8988T (cell line): Measurements from ENCODE around the gene SDR42E1.
"Not testable (repeated sequence)": the region's sequence is repeated elsewhere in the genome, so short reads cannot be mapped to it uniquely, and the experiment has no call there.

Experiments used
- DNase-seq: peaks from one replicate; pipeline ENCODE4 v3.0.0; 2011

The SDR42E1 gene

DNA sequence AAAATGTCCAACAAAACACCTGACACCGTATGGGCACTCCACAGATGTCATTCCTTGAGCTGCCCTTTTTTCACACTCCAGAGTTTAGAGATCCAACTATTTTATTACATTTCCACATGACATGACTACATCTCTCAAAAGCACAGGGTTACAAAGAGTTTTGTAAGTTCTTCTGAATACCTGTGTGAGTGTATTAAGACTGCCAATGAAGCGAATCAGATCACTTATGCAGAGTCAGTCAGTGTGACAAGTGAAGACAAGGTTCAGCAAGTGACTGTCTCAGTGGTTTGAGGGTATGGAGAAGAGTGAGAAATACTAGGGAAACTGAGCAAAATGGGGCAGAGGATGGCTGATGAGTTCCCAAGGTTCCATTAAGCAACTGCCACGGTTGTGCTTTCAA lies 8.4 kb downstream of the SDR42E1 start:
- no peak for DNase-seq

DNA sequence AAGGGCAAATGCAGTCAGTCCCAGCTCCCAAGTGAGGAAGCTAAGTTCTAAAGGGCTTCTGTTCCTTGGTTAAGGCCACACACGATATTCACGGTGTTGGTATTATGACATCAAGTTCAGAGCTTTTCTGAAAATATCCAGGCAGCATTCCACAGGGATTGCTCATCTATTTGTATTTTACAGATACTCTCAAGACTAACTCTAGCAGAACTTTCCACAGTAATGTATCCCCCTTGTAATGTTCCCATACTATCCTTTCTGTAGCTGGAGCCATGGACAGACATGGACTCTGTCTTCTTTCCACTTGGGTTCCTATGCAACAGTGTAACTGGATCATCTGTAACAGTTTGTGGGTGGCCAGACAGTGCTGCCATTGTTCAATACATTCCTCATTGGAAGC lies 13.5 kb downstream of the SDR42E1 start:
- DNase-seq = no peak

DNA sequence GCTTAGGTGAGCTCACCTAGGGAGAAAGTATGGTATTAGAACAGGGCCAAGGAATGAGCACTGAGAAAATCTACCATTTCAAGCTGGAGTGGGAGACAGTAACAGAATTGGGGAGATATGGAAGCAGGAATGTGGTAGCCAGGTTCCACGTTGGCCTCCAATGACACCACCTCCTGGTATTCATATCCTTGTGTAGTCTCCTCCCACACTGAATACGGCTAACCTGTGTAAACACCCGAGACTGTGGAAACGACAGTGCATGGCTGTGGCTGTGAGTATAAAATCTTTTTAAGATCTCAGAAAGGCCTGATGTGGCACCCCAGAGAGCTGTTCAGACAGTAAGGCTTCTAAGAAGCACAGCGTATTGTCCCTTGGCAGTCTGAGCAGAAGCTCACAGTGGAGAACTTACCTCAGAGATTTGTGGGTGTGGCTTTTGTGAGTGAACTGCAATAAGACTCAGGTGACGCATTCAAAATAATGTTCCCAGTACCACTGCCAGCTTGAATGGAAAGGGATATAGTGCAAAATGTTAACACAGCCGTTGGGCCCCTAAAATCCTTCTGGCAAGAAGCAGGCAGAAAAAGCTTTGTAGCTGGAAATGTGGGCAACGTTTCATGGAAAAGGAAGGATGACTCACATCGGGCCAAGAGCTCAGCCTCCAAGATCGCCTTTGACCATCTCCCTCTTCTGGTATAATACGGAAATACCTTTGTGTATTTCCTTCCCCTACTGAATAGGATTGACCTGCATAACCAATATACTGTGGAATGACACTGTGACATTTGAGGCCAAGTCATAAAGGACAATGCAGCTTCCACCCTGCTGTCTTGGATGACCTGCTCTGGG lies 14.4 kb downstream of the SDR42E1 start:
- peak; percentile 33 for DNase-seq

DNA sequence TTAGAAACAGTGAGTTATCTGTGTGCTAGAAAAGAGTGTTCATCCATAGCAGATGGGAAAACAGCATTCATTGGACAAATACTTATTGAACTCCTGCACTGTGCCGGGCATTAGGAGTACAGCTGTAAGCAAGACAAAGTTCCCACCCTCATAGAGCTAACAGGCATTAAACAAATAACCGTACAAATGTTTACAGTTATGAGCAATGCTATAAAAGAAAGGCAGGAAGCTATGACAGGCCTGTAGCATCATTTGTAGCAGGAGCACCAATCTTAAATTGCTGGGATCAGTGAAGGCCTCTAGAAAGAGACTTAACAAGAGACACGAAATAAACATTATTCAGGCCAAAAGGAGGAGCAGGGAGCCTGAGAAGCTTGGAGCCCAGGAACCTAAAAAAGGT lies 15.6 kb downstream of the SDR42E1 start:
- DNase-seq = no peak

DNA sequence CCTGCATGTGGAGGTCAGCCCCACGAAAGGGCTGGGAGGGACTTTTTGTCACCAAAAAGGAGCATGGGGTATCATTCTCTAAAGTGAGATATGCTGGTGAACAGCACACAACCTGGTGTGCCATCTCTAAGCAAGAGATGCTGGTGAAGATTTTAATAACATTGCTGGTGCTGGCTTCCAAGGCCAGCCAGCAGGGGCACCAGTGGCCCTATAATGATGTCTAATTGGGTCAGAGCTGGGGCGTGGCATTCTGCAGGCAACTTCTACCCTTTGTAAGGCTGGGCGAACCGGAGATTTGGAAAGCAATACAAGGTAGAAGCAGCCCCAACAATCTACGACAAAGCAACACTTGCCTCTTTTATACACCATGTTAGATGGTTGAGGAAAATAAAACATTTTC lies 16.8 kb downstream of the SDR42E1 start:
- DNase-seq = no peak

DNA sequence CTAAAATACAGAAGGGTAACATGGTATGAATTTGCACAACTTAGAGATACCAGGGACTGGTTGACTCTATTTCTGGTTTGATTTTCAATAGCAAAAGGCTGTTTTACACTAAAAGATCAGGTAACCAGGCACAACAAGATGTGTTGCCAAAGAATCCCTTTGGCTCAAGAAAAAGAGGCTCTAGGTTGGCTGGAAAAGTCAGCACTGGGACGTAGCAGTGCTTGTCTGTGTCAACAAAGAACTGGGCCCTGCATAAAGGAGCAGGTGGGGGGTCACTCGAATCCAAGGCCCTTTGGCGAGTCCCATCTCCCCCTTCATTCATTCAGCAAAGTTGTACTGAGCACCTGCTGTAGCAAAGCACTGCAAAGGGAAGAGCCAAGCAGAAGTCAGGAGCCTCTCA lies 18.4 kb downstream of the SDR42E1 start:
- DNase-seq = no peak

DNA sequence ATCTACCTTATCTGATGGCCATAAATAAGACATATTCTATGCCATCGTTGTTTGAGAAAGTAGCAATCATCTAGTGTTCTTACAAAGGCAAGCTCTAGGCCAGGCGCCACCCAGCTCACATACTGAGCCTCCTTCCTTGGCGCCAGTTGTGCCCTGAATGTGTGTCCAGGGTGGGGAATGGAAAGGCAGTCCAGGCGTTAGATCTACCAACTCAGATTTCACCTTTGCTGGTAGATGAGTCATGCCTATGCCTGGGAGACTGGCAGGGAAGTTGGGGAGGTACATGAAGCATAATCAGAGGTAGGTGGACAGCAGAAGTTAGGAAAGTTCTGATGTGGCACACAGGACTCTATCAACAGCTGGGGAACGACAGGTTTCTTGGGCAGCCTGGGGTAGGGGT lies 23.6 kb downstream of the SDR42E1 start:
- DNase-seq = no peak

DNA sequence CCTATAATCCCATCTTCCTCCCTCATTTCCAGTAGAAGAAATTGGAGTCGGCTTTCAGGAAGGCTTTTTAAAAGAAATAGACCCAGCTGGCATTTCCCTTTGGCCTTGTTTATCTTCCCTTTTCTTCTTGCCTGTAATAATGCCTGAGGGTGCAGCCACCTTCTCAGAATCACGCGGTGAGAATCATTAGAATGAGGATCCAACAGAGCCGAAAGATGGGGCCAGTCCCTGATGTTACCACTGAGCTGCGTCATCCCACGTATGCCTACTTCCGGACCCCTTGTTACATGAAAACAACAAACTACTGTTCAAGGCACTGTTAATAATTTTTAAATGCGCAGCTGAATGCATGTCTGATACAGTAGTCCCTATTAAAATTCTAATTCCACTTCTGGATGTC lies 24.1 kb downstream of the SDR42E1 start:
- no peak for DNase-seq

DNA sequence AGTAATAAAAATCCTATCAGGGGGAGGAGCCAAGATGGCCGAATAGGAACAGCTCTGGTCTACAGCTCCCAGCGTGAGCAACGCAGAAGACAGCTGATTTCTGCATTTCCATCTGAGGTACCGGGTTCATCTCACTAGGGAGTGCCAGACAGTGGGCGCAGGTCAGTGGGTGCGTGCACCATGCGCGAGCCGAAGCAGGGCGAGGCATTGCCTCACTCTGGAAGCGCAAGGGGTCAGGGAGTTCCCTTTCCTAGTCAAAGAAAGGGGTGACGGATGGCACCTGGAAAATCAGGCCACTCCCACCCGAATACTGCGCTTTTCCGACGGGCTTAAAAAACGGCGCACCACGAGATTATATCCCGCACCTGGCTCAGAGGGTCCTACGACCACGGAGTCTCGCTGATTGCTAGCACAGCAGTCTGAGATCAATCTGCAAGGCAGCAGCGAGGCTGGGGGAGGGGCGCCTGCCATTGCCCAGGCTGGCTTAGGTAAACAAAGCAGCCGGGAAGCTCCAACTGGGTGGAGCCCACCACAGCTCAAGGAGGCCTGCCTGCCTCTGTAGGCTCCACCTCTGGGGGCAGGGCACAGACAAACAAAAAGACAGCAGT lies 33.8 kb downstream of the SDR42E1 start:
- DNase-seq = not testable (repeated sequence)

DNA sequence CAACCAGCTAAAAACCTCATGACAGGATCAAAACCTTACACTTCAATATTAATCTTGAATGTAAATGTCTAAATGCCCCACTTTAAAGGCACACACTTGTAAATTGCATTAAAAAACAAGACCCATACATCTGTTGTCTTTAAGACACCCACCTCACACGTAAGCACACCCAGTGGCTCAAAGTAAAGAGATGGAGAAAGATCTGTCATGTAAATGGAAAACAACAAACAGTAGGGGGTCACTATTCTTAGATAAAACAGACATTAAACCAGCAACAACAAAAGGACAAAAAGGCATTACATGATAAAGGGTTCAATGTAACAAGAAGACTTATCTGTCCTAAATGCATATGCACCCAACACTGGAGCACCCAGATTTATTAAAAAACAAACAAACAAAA lies 35.6 kb downstream of the SDR42E1 start:
- no peak for DNase-seq

DNA sequence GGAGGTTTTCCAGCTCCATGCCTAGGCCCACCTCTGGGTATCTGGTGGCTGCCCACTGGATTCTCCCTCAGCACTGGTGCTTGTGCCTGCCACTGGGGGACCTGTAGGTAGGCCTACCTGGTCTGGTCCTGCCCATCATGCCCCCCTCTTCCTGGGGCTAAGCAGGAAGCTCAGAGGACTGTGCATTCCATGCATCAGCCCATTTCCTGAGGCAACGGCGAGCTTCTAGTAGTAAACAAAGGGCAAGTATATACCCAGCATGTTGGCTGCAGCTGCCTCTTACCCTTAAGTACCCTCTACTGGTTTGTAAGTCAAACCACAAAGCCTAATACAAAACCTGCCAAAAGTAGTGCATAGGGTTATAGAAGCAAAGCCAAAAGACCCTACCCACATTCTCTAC lies 37.5 kb downstream of the SDR42E1 start:
- DNase-seq = no peak

DNA sequence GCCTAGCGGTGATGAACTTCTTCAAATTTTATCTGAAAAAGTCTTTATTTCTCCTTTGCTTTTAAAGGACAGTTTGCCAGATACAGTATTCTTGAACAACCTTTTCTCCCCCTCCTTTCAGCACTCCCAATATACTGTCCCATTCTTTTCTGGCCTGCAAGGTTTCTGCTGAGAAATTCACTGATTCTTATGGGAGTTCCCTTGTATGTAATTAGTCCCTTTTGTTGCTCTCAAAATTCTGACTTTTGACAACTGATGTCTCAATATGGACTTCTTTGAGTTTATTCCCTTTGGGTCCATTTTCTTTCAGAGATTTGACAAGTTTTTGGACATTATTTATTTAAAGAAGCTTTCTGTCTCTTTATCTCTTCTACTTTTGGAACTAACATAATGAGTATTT lies 39.4 kb downstream of the SDR42E1 start:
- no peak for DNase-seq

DNA sequence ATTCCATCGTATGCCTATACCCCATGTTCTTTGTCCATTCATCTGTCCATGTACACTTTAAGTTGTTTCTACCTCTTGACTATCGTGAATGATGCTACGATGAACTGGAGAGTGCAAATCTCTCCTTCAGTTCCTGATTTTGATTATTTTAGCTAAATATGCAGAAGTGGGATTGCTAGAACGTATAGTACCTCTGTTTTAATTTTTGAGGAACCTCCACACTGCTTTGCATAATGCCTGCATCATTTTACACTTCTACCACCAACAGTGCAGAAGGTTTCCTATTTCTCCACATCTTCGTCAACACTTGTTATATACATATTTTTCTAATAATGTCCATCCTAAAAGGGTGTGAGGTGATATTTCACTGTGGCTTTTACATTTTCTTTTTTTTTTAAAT lies 43.9 kb downstream of the SDR42E1 start:
- DNase-seq = no peak

DNA sequence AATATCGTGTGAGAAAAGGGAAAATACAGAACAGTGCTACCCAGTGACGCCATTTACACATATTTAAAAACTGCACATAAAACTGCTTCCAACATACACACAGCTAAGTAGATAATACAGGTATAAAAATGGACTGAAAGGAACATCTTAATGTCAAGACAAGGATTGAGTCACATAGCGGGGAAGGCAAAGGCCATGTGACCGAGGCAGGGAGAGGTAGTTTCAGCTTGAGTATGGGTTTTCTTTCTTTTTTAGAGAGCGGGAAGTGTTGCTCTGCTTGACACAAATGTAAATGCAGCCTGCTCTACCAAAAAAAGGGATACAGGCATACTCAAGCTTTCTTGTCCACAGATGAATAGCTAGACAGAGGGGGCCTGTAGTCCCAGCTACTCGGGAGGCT lies 46.5 kb downstream of the SDR42E1 start:
- DNase-seq = no peak

DNA sequence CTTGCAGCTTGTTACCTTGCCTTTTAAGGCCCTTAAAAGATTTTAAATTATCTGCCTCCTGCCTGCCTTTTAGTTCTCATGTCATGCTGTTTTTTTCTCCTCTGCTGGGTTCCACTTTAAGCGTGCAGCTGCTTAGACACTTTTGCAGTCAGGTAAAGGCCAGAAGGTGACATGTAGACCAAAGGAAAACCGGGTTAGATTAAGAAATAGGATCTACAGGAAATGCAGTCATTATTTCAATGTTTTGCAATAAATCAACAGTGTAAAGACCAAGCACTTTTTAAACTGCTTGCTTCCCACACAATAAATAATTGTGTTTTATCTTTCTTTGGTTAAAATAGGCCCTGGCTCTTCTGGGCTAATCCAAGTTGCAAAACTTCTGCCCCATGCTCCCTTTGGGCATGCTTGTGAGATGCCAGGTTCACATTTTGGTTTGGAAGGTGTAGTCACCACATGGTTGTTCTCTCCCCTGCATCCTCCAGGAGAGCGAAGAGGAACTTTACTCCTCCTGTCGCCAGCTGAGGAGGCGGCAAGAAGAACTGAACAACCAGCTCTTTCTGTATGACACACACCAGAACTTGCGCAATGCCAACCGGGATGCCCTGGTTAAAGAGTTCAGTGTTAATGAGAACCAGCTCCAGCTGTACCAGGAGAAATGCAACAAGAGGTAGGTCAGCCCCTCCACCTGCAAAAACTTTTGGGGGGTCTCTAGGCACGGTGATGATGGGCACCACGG lies 54.9 kb downstream of the SDR42E1 start:
- DNase-seq = no peak

DNA sequence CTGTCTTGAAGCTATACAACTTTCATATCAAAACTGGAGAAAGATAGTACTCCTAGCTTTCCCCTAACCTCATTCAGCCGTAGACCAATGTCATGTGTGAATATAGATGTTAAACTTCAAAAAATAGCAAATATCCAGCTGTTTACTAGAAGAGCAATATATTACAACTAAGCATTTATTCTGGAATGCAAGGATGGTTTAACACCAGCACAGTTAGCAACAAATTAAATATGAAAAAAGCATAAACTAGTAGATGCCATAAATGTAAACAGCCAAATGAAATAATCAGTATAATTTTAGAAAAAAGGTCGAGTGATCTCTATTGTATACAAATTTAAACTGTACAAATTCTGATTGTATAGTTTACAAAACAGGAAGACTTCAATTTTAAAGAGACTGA lies 59.7 kb downstream of the SDR42E1 start:
- DNase-seq = no peak

DNA sequence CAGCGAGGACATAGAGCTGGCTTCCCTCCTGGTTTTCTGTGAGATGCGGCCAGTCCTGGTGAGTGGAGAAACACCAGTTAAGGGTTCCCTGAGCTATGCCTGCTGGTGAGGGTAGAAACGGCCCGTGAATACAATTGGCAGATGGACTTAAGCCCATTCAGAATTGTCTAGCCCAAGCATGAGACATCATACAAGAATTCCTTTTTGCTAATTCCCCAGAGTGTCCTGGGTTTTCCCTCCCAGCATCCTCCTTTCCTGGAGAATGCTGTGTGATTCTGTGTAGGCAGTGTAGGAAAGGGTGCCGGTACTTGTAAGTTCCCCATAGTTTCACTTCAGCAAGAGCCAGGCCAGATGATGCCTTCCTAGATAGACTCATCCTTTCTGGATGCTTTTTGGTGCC lies 65.1 kb downstream of the SDR42E1 start:
- no peak for DNase-seq

DNA sequence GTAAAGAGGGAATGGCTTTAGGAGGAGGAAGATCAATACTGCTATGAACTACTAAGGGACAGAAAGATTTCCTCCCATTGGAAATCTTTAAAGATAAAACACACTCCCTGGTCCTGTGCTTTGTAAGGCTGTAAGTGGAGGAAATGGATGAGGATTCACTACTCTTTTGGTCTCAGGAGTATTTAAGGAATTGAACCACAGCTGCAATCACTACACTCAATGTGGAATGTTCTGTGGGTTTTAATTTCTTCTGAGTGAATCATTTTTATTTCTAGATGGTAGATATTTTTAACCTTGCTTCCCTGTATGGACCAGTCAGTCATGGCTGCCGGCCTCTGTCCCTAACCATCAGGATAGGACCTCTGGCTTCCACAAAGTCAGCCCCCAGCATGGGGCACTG lies 65.6 kb downstream of the SDR42E1 start:
- DNase-seq = no peak

DNA sequence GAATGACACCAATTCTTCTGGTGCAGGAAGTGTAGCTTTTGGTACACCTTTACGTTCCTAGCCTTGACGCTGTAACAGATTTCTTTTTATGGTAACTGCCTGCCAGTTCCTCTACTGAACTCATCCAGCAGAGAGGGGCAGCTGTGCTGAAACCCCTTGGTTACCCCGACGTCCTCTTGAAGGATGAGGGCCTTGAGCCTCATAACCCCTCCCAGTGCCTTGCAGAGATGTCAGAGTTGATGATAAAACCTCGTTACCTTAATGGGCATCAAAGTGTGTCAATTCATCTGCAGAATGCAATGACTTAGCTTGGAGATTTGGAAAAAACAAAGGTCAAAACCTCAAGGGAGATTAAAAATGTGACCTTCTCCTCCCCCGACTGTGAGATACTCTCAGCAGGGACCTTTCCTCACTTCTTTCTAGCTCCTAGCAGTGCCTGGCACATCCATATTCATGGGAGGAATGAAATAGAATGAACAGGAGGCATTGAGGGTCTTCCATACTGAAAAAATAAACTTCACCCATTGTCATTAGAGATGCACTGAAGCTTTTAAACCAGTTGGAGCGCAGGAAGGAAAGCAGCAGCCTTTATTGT lies 69.2 kb downstream of the SDR42E1 start:
- DNase-seq = no peak

DNA sequence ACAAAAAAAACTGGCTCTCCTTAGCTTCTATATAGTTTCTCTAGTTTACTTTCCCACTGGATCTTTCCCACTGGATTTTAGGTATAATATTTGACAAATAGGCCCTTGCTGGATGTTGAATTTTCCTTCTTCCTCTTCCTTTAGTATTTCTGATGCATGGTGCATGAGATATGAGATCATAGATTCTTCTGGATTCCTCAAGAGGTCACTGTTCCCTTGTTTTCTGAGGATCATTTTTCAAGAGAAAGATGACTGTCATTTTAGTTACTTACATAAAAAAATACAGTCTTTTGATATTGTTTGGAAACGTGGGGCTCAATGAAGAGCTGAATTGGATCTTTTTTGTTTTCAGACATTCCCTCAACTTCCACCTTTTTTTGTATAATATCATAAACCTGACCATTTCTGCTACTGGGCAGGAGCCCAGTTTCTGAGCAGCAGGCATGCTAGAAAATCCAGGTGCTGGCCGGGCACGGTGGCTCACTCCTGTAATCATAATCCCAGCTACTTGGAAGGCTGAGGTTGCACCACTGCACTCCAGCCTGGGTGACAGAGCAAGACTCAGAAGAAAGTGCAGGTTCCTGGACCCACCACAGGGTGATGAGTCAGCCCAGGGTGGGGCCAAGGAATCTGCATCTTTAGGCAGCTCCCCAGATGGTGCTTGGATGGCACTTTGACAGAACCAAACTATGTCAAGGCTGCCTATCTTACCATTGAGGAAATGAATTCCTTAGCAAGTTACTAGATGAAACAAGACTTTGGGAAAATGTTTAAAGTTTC lies 70.3 kb downstream of the SDR42E1 start:
- no peak for DNase-seq

DNA sequence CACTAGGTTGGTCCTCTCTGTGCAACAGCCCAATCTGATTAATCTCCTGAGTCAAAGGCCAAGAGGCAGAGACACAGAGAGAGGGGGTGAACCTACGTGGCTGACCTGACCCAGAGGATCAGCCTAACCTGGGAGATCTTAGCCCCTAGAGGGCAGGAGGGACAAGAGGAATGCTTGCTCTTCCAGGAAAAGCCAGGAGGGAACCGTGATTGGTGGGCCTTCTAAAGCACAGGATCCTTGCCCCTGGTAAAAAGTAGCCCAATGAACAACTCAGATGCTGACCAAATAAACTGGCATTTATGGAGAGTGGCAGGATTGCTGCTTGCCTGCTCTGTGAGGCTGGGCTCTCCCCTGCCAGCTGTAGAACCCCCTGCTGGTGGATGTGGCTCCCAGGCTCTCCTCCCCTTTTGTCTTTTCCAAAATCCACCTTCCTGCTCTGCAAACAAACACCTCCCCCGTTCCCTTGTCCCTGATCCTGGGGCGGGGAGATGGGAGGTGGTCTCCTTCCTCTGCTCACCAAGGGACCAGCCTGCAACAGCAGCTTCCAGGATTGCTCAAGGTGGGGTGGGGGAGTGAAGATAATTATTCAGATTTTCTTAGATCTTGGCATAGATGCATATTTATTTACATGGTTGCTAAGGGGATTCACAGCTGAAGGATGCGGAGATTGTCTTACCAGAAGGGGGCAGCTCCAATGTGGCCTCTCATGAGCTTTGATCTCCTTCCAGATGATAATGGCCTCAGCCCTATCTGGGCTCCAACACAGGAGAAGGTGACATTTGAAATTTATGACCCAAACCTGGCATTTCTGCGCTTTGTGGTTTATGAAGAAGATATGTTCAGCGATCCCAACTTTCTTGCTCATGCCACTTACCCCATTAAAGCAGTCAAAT lies 71.9 kb downstream of the SDR42E1 start:
- no peak for DNase-seq
